Amygdala (tissue), 56 donors: ENCODE measurements around the gene AFTPH.

Experiments used
- DNase-seq, 56 donors: peaks; one replicate each; lab custom pipeline; 2025; lab: John Stamatoyannopoulos, UW

The AFTPH gene, protein sequence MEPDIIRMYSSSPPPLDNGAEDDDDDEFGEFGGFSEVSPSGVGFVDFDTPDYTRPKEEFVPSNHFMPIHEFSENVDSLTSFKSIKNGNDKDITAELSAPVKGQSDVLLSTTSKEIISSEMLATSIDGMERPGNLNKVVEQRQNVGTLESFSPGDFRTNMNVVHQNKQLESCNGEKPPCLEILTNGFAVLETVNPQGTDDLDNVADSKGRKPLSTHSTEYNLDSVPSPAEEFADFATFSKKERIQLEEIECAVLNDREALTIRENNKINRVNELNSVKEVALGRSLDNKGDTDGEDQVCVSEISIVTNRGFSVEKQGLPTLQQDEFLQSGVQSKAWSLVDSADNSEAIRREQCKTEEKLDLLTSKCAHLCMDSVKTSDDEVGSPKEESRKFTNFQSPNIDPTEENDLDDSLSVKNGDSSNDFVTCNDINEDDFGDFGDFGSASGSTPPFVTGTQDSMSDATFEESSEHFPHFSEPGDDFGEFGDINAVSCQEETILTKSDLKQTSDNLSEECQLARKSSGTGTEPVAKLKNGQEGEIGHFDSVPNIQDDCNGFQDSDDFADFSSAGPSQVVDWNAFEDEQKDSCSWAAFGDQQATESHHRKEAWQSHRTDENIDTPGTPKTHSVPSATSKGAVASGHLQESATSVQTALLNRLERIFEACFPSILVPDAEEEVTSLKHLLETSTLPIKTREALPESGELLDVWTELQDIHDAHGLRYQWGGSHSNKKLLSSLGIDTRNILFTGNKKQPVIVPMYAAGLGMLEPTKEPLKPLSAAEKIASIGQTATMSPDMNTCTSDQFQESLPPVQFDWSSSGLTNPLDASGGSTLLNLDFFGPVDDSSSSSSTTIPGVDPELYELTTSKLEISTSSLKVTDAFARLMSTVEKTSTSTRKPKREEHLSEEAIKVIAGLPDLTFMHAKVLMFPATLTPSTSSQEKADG

DNA sequence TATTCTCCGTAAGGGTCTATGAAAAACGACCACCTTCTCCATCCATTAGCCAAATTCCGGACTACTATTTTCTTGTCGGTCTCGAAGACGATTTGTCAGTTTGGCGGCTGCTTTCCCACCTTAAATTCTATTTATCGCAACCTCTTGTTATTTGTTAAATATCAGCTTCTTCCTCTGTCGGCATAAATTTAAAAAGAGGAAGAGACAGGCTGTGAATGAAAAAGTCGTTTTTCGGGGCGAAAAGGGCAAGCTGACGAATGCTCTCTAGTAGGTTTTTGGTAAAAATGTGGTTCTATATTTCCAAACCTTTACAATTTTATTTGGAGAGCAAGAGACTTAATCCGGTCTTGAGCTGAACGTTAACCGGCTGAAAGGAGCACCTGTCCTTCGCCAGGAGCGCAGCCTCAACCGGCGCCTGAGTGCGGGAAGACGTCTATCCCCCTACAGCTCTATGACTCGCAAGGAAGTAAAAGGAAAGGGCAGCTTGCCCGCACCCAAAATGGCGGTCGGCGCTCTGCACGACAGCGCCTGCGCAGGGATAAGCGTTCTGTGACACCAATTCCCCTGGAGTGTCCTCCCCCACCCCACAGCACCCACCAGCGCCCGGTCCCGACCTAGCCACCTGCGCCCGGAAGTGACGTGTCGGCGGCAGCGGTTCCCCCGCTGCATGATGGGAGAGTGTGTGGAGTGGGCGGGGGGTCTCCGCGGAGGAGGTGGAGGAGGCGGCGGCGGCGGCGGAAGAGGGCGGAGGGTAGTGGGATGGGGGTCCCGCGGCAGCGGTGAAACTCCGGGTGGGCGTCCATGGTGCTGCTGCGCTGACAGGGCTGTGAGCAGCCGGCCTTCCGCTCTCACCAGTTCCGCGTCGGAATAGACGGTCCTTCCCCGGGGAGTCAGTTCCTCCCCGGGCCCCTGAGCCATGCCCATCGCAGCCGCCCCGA, at the start of gene AFTPH:
Gene AFTPH (plus strand): TSS at position 663 of the 938 bp plus-strand sequence. CDS start 27,147 bp downstream, outside the sequence.
- DNase-seq: peak; percentile 72 to 100 (median 98)

DNA sequence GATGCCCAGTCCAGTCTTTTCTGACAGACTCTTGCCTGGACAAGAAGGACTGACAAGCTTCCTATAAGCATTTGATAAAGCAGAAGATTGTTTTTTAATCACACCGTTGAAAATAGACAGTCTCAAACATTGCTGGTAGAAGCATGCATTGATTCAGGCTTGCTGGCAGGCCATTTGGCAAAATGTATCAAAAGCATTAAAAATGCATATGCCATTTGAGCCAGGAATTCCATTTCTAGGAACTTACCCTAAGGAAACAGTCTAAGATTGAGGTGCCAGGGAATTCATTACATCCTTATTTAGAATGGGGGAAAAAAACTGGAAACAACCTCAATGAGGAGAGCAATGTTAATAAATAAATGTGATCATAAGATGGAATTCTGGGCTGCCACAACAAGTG, 49.5 kb upstream of the AFTPH start:
- no peak for DNase-seq

DNA sequence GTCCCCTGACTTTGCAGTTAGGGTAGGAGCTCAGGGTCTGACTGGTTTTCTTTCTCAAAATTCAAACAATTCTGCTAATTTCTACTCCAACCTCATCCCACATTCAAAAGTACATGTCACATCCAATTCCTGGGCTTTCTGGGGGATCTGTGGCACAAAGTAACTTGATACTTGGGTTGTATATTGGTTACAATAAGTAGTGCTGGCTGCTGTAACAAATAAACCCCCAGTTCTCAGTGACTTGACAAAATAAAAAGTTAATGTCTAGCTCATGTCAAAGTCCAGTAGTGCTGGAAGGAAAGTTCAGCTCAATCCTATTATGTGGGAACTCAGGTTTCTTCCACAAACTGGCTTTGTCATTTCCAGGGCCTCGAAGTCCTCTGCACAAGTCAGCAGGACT, 47.1 kb upstream of the AFTPH start:
- DNase-seq: no peak

DNA sequence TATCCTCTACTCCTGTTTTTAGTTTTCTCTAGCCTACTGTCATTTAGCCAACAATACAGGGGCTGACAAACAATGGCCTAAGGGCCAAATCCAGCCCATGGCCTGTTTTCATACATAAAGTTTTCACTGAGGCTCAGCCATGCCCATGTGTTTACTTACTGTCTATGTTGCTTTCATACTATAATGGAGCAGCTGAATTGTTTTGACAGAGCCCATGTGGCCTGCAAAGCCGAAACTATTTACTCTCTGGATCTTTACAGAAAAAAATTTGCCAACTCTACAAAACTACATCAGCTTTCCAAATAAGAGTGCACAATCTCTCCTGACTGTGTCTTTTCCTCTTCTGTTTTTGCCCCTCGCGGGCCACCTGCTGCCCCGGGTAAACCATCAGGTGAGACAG, 46.1 kb upstream of the AFTPH start:
- no peak for DNase-seq

DNA sequence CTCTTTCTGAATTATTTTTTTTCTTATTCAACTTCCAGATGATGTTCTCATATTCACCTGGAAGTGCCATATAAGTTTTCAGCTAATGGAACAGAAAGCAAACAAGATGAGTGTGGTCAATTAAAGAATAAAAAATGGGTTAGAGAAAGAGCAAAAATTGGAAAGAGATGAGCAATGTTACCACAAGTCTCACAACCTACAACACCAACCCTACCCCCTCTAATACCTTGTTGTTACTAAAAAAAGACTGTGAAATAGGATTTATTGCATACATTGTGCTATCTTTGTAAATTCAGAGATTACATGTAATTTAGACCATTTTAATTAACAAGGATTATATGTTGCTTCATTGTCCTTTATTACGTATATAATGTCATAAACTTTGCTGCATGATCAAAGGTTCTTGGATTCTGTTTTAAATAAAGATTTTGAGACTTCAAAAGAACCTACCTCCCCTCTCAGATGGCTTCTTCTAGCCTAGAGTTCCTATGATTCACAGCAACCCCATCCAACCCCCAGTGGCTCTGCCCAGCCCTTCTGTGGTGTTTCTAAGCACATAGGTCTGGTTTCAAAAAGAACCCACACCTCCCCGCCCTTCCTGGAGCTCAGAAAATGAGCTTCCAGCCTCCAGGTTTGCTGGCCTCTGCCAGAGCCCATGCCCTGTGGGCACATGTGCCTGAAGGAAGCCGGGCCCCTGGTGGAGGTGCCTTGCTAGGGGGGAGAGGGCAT, 45.5 kb upstream of the AFTPH start:
- DNase-seq: no peak

DNA sequence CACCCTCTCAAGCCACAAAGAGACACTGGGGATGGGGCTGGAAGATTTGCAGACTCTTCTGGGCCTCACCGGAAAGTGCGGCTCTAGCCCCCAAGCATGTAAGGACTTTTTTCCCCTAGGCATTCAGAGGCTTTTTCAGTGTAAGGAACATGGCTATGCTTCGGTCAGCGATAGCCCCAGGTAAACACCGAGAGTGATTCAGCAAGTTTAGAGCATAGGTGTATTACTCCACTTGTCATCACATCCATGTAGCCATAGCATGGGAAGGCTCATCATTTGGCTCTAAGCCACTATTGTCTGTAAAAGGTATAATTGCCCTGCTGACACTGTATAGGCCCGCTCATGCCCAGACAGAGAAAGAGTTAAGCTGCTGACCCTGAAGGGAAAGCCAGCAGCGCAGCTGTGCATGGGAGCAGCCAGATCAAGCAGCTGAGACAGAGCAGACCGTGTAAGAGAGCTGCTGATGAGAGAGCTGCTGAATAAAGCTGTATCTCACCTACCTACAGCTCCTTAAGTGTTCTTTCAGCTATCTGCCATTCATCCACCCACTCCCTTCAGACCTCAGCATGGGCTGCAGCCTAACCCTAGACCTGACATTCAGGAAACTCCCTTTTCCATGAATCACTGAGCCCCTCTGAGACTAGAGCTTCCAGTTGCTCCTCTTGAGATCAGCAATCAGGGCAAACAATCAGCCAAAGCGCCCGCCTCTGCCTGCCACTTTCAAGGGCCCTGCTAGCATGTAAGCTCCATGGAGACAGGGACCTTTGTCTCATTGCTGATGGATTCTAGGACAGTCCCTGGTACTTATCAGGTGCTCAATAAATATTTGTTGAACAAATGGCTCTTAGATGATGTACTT, 44.6 kb upstream of the AFTPH start:
- DNase-seq: no peak

DNA sequence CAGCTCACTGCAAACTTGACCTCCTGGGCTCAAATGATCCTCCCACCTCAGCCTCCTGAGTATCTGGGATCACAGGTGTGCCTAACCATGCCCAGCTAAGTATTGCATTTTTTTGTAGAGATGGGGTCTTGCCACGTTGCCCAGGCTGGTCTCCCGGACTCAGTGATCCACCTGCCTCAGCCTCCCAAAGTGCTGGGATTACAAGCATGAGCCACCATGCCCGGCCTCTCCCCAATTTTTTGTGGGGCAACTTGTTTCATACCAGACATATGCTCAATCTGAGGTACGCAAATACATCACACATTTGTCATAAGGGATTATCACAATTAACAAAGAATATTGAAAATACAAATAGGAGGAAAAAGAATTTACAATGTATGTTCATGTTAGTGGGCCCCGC, 42.5 kb upstream of the AFTPH start:
- no peak for DNase-seq

DNA sequence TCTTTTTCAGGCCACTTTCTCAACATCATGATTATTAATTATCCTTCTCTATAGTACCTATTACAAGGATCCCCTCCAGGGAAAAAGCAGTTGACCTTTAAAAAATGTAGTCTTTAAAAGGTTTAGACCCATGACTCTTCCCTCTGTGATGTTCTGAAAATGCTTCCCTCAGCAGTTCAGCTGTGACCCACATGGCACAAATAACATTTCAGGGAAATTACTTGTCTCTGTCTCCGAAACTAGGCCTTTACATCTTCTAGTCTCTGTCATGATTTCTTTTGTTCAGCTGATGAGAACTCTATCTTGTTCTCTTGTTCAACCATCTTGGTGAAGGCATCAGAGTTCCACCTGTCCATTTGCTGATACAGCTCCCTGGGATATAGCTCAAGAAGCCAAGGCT, 41.9 kb upstream of the AFTPH start:
- no peak for DNase-seq

DNA sequence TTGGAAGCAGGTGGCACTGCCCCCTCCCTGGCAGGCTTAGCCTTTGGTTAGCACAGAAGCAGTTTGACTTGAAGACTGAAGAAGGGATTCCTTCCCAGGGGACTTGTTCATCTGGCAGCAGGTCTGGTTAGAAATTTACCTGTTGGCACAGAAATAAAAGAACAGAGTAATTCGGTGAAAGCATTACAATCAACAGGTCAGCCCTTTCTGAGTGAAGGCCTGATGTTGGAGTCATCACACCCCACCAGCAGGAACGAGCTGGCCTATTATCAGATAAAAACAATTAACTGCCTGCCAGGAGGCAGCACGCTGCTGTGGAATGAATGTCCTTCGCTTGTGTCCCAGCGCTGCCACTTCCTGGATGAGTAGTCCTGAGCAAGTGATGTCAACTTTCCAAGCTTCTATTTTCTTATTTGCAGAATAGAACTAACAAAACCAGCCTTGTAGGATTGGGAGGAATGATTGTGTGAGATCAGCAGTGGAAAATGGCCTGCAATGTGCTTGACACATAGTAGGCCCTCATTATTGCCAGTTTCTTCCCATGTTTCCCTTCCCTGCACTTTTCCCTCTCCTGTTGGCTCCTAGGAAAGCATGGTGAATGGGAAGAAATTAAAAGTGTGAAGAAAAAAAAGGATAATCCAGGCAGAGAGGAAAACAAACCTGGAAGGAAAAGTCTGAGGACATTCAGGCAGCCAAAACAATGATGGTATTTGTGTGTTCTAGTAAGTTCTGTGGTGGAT, 41.2 kb upstream of the AFTPH start:
- DNase-seq: no peak

DNA sequence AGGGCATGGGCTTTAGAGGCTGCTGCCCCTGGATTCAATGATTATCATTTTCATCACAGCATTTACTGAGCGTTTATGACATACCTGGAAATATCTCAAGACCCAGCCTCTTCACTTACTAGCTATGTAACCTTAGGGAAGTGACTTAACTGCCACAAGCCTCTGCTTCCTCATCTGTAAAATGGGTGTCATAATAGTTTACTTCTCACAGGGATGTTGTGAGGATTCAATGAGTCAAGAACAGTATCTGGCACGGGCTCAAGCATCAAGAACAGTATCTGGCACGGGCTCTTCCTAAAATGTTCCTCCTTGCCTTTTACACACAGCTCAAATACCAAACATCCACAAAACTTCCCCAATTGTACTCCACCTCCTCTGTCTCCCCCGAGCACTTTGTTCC, 38.8 kb upstream of the AFTPH start:
- no peak for DNase-seq

DNA sequence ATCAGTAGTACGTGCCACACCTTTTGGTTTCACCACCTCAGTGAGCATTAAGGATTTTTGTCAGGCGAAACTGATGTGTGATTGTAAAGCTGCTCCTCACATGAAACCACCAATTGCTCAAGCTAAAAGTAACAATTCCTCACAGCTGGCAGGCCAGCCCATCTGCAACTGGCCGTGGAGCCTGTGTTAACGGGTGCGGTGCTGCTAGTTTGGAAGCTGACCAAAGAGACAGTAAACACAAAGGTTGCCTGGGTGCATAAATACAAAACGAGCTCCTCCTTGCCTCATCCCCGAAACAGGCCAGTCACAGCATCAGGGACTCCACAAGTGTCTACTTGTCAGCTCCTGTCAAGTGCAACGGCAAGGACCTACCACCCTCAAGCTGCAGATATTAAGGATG, 38.2 kb upstream of the AFTPH start:
- no peak for DNase-seq

DNA sequence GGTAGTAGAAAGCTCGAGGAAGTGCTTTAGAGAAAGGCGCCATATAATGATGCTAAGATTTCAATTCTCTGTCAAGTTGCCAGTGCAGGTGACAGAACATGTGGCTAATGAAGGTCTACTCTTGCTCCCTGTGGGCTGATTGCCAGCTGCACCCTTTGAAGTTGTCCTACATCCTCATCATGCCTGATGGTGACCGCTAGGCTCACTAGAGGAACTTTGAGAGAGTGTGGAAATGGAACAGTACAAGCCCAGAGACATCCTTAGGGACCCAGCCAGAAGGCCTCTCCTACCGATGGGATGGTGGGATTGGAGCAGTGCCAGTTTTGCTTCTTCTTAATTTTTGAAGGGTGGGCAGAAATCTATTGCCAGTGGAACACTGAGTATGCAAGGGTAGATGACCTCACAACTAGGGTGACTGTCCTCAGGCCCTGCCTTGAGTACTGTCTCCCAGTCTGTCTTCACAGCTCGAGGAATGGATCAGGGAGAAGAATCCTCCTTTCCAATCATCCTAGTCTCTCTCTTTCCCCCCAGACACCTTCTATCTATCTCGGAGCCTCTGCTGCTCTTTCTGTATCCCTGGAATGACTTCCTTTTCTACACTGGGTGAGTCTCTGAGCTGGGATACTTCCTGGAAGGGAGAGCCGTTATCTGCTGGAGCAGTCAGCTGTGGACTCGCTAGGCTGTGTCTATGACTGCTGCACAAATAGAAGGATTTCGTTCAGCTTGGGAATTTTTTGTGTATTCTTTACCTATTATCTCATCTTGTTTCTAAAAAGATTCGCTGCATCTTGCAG, 36.7 kb upstream of the AFTPH start:
- peak in 1 of 56 donors; percentile 4 for DNase-seq

DNA sequence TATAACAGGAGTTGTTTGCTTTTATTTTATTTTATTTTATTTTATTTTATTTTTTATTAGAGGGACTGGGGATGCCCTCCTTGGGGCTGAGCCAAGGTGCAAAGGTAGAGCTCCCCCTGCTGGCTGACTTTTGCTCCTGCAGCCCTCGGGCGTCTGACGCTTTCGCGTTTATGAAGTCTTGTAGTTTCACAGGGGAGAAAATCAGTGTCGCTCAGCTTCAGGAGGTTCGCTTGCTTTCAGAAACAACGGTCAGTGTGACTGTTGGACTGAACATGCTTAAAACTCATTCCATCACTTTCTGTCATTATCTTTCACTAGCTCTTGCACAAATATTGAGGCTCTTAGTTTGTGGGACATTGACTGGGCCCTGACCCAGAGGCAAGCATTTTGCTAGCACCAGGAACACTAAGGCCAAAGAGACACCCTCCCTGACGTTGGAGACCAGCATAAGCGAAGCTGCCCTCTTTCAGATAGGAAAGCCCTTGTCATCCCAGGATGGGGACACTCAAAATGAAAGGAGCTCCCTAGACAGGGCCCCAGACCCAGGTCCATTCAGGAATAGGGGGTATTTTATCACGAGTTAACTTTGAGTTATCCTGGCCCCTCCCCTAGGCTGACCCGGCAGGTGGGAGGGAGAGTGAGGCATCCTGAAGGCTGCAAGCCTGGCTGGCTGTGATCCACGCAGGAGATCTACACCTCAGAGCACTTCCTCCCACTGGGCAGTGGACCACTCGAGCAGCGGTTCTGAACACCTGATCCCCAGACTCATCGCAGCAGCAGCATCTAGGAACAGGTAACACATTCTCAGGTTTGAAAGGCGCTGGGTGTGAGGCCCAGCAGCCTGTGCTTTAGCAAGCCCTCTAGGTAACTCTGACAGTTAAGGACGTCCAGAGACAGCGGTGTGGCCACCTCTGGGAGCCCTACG, 35.8 kb upstream of the AFTPH start:
- DNase-seq: peak in 37 of 56 donors; percentile 0 to 63 (median 25)

DNA sequence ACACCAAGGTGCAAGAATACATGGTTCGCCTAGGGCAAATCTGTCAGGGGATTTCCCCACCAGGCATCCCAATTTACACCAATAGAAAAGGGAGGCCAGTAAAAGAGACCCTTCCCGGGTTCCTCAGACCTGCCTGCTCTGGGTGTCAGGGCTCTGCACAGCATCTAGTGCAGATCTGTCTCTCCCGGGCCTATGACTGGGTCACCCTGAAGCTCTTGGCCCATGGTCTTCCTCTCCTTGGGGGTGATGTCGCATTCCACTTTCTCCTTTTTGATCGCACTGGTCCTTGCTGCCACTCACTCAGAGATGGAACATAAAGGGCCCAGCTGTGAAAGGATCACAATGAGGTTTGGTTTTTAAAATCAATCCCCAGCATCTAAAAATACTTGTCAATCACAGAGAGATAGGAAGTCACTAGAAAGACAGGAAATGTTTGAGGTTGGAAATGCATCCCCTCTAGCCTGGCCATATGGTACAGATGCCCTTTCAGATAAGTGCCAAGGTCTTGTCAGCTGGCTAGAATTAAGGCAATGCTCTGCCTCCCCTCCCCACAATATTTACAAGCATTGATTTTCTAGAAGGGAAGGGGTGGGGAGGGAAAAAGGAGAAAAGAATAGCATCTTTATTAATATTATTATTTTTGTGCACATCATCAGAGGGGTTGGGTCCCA, 34.9 kb upstream of the AFTPH start:
- DNase-seq: no peak

DNA sequence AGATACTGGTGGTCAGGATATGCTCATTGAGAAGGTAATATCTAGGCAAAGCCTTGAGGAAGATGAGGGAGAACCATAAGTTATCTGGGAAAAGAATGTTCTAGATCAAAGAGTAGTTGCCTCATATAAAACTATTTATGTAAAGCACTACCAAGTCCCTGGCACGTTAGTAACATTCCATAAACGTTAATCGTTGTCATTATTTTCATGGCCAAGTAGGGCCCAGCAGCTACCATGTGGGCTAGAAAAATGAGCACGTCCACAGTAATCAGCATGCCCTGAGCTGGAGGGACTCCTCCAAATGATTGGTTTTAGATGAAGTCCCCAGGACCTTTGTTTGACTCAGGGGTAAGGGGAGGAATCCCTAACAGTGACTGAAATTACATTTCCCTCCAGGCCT, 32.7 kb upstream of the AFTPH start:
- no peak for DNase-seq

DNA sequence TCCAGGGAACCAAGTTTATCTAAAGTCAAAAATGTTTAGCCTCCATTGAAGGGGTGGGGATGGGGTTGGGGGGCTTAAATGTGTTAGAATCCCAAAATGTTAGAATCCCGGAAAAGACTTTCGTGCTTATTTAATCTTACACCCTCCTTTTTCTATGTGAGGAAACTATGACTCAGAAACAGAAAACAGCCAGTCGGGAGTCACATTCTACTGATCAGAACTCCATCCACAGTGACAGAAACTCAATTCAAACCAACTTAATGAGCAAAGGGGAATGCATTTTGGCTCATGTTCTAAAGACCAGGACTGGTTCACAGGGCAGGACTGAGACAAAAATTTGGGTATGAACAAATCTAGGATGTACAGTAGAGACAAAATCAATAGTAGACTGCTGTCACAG, 31.9 kb upstream of the AFTPH start:
- no peak for DNase-seq
